ENCODE results near the gene MBNL3.
"Not testable (repeated sequence)": the region's sequence is repeated elsewhere in the genome, so short reads cannot be mapped to it uniquely, and the experiment has no call there.

The MBNL3 gene

DNA sequence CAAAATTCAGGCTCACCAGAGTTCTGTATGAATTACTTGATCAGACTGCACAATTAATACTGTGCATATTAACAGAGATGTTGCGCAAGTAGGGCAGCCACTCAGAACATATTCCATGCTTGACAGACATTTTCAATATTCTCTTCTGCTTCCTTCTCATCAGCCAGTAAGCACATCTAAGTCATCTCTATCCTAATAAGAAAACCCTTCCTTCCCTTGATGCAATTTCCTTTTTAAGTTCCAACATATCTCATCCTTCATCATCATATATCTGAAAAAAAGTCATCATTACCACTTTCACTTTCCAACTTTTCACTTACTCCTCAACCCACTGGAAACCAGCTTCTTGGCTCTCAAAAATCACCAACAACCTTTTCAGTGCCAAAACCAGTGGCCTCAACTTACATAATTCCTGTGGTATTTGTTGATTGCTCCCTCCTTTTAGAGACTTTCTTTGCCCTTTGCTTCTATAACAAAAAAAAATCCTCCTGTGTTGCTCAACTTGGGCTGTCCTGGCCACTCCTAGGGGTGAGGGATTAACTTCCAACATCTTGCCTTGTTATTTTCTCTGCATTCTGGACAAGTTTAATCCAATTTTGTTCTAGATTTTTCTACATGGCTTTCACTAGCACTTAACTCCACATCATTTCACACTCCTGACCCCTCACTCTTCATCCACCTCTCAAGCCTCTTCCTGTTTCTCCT lies 14.1 kb downstream of the MBNL3 start:
- DNase-seq = no peak

DNA sequence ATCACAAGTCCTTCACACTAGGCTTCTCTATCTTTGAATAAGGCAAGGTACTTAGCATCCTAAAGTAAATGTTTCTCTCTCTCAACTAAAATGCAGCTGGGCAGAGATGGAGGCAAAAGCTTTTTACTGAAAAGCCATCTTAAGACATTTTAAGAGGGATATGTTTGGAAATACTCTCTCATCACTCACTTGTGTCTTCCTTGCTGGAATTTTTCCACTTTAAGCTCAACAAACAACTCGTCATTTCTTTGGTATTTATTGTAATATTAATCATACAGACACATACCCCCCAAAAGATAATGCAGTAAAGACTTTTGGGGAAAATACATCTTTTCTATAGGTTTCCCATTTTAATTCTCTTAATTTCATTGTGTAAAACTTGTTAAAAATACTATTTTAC lies 16.4 kb downstream of the MBNL3 start:
- no peak for DNase-seq

DNA sequence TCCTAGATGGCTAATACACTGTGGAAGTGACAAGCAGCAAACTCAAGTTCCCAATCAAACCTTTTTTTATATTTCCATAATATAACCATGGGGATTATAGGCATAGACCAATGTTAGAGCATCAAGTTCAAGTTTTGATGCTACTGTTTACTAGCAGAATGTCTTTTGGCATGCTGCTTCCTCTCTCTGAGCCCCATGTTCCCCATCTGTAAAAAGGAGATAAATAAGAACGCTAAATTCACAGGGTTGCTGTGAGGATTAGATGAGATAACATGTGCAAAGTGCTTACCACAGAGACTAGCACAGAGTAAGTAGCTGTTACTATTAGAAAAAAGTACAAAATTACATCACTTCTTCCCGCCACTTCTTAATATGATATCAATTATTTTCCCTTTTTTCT lies 18.0 kb downstream of the MBNL3 start:
- no peak for DNase-seq

DNA sequence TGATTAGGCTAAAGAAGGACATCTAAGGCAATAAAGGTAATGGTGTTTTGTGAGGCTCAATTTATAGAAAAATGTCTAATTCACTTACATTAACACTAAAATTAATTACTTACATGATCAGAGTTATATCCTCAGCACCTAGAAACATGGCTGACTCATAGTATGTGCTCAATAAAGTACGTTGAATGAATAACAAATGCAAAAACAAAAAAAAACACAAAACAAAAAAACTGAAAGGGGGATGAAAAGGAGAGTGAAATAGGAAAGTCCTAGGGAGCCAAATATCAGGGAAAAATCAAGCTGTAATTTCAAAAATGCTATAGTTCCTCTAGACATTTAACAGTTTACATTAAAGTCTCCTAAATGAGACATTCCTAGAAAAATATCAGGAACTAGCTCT lies 18.7 kb downstream of the MBNL3 start:
- DNase-seq = no peak

DNA sequence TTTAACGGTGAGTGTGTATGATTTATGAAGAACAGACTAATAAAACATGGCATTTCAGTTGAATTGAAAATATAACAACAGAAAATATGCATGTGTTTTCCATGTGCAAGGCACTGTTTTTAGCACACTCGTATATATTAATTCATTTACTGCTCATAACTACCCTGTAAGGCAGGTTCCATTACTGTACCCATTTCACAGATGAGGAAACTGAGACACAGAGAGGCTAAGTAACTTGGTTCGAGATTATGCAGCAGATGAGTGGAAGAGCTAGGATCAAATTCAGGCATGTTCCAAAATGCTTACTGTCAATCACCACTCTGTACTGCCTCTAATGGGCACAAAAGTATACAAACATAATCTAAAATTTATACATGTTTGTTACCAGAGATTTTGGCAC lies 20.4 kb downstream of the MBNL3 start:
- DNase-seq = no peak

DNA sequence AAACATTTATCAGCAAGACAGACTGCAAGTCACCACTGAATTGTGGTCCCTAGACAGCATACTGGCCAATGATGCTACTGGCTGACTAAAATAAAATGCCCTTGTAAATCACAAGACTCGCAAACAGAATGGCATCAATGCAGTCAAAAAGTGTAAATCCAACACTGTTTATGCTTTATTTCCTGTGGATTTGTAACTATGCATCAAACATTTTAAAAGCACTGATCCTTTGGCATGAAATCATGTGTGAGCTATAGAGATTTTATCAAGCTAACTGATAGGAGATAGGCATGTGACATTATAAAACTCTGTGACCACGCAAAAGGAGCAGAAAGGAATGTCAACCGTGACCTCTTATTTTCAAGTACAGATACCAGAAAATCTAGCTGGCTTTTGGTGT lies 20.8 kb downstream of the MBNL3 start:
- no peak for DNase-seq

DNA sequence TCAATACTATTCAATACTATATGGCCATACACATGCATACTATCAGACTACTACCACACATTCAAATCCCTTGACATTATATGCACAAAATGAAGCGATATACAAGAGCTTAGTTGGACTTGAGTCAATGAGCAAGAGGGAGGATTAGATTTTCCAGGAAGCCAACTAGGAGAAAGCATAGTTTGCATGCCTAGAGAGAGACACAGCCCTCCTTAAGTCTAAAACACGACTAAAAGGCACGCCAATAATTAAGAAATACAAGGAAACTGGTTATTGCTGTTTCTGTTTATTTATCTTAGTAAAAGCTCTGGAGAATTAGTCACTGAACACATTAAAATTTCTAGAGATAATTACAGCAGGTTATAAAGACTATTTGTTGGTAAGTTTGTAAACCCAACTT lies 21.8 kb downstream of the MBNL3 start:
- DNase-seq = no peak

DNA sequence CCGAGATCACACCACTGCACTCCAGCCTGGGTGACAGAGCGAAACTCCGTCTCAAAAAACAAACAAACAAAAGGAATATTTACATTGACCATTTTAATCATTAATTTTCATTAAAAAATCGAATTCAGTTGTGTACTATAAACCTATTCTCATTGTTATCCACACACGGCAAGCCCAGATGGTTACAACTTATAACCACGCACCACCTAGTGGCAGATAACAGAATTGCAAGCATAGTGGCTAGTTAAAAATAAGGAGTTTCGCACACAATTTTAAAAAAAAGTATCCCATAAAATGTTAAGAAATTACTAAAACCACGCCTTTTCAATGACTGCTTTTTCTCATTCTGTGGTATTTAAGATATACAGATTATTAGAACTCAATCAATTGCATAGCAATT lies 25.4 kb downstream of the MBNL3 start:
- DNase-seq = no peak

DNA sequence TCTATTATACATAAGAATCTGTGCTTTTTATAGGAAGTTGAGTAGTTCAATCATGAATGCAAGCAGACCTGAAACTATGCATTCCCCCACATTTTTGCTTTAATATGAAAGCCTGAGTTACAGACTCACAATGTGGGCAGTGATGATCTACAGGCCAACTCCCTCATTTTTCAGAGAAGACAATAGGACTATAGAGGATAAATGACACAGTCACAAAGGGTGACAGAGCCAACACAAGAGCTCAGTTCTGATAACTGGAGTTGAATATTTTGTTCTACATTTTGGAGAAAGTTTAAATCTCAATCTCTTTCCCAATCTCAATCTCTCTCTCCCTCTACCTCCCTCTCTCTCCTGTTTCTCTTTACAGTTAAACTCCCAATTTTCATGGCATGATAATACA lies 27.0 kb downstream of the MBNL3 start:
- no peak for DNase-seq

DNA sequence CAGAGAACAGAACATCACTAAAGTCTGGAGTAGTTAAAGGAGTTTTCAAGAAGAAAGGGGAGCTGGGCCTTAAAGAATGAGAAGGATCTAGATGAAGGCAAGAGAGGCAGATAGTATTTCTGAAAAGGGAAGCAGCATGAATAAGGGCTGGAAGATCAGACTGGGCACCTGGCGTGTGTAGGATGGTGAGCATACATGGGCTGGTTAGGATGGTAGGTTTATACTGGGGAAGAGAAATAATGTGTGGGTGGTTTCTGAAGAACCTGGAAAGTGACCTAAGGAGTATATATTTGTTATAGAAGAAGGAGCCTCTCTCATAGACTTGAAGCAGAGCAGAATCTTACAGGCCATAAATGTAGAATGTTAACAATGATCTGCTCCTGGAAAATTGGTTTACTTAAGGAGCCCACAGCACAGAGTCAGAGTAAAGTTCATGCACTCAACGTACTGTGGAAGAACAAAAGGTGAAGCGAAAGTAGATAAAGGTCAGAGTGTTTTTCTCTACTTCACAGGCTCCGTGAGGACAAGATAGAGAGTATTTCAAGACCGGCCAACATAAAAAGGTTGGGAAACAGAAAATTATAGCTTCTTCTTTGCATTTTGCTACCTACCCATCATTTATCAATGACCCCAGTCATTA lies 35.8 kb downstream of the MBNL3 start:
- no peak for DNase-seq

DNA sequence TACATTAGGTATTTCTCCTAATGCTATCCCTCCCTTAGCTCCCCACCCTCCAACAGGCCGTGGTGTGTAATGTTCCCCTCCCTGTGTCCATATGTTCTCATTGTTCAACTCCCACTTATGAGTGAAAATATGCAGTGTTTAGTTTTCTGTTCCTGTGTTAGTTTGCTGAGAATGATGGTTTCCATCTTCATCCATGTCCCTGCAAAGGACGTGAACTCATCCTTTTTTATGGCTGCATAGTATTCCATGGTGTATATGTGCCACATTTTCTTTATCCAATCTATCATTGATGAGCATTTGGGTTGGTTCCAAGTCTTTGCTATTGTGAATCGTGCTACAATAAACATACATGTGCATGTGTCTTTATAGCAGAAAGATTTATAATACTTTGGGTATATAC lies 42.9 kb downstream of the MBNL3 start:
- DNase-seq = not testable (repeated sequence)

DNA sequence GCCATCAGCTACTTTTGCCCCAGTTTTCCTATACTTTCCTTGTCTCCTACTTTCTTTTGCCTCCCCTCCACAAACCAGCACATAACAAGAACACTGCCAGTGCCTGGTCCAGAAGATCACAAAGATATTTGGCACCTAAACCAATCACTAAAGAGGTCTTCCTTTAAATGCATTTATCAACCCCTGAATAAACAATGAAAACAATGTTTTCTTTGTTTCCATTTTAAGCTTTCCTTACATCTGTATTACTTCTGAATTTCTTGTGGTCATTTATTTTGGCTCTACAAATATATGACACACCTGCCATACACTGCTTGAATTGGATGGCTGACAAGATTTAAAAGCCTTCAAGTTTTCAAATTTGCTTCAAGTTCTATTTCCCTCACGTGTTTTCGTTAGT lies 43.9 kb downstream of the MBNL3 start:
- no peak for DNase-seq

DNA sequence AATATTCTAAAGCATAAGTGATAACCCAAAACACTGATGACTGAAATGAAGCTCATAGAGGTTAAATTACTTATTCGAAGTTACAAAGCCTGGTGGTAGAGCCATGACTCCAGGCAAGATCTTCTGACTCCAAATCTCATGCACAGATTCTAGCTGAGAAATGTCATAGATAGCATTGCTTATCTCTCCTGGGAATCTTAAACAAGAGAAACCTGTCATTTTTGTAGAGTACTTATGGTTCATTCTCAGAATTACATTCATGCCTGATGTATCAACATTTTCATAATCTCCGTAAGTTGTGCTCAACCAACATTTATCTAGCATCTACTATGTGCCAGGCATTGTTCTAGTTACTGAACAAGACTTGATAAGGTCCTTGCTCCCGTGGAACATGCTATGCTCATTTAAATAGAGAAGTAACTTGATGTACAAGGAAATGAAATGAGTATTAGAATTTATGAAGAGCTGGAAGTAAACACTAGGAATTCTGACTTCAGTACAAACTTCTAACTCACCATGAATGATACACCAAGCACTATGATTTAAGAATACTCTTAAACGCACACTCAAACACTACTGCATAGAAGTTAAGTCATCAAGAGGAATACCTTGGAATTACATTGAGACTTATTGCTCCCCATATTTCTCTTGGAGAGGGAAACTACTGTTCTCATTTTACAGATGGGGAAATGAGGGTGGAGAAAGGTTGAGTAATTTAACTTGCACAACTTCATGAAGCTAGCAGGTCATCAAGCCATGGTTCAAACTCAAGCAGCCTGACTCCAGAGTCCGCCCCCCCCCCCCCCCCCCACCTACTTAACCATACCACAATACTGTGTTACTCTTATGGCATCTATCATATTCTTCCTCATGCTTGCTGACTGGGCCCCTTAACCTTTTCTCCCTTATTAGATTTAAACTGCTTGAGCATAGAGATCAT lies 45.4 kb downstream of the MBNL3 start:
- no peak for DNase-seq

DNA sequence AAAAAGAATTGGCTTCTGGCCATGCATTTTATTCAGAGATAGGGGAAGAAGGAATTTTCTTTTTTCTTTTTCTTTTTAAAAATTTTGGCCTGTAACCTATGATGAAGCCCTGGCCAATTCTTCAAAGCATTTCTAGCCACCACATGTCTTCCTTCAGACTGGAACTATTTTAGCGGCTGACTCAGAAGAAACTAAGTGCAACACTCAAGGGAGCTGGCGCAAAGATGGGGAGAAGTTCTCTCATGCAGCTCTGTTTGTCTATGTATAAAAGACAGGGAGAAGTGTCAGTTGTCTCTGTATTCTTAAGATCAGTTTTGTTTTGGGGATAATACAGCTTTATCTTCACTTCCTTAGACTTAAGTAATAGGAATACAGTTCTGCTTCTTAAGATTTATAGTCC lies 46.1 kb downstream of the MBNL3 start:
- no peak for DNase-seq

DNA sequence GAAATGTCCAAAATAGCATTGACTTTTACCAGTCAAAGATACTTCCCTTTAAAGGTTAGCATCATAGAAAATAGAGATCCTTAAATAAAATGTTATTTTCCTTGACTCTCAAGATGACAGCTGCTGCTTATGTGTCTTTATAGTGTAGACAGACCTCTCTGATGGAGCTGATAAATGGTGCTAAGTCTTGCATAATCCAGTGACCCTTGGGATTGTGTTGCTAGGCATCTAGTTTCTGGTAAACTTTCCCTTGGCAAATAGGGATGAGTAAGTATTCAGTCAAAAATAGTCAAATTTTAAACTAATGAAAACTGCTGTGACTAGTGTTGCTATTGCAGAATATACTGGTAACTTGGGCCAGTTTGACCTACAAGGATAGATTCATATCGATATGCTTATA lies 53.6 kb downstream of the MBNL3 start:
- DNase-seq = no peak

DNA sequence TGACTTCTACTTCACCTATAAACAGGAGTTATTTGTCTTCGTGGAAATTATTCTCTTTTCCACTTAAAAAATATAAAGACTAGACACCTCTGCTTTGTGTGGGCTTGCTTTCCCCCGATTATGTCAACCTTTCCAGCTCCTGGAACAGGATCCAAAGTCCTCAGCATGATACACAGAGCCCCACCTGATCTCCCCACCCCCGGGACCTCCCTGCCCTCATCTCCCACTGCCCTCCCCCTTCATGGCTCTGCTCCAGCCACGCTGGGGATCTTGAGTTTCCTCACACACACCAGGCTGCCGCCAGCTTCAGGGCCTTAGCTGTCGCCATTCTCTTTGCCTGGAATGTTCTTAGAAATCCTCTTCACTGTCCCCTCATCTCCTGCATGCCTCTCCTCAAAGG lies 55.3 kb downstream of the MBNL3 start:
- no peak for DNase-seq

DNA sequence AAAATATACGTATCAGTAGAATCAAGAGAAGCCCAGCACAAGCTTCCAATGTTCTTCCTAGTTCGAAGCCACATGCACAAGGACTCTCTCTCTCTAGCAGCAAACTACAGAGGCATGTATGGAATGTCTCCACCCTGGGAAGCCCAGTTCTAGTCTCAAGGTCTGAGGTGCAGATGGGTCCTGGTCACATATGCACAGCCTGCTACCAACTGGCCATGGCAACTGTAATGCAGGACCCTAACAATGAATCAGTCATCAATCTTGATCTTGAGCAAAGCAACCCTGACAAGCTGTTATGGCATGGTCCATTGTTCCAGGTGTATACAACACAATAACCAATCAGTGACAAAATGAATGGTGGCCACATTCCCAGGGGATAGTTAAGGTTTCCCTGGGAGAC lies 55.8 kb downstream of the MBNL3 start:
- DNase-seq = no peak

DNA sequence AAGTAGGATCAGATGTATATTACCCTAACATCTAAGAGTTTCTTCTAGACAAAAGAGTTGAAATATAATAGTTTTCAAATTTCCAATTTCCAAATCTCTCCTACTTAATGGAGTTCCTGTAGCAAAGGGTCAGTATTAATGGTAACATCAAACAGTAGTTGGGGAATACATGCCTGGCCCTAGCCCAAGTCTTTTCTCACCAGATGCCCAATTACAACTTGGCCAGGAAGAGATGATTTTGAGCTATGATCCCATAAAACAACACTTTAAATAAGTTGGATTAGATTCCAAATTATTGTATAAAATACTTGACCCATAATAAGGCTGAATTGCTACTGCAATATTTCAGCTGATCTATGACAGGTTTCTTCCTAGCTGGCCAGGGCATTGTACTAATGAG lies 59.9 kb downstream of the MBNL3 start:
- no peak for DNase-seq

DNA sequence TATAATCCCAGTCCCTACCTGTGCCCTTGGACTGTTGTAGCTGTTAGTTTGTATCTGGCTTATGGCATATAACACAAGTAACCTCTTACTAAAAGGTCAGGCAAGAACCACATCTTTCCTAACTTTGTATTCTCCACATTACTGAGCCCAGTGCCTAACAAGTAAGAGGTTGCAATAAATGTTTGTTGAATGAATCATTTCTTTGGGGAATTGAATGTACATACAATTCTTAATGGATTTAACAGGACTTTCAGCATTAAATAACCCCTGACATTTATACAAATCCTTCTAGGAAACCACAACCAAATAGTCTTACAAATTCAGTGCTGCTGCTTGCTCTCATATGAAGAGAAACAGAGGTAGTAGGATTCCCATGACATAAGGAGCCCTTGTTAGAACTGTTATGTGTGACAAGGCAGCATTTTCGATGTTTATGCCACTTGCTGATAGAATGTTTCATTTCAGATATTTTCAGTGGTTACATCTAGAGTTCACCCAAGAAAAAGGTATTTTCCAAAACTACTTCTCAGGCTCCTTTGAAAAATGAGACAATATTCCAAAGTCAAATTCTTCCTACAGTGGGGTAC lies 62.0 kb downstream of the MBNL3 start:
- DNase-seq = no peak

DNA sequence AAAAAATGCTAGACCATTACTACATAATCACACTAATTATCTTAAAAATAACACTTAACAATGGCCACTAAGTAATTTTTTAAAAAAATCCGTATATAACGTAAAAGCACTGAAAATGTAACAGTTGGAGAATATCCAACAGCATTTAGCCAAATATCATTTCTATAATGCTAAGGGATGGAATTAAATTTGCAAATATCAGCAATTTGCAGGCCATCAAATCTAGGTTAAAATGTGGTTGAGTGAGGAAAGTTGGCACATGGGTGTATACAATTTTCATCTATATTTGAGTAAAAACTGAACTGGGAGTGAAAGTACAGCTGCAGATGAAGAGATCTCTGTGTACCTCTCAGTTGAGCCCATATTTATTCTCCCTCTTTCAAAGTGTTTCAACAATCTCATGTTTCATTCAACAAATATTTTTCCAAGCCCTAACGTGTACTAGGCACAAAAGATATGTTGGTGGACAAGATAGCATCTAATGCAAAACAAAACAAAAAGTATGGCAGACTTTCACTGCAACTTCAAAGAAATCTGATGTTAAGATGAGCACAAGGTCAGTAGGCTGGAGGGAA lies 63.0 kb downstream of the MBNL3 start:
- DNase-seq = no peak

DNA sequence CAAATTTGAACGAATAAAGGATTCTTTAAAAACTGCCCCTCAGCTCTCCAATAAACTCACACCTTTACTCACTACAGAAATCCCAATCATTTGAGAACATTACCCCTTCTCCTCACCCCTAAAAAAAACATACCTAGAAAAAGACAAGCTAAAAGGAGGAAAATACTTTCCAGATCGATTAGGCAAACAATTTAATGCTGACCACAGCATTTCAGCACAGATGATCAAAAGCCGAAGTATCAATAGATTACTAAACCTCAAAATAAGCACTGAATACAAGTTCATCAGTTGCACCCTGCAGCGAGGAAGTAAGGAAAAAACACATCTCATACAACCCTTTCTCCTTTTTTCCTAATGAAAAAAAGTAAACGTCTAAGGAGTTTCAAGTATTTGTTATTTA lies 65.5 kb downstream of the MBNL3 start:
- DNase-seq = no peak

DNA sequence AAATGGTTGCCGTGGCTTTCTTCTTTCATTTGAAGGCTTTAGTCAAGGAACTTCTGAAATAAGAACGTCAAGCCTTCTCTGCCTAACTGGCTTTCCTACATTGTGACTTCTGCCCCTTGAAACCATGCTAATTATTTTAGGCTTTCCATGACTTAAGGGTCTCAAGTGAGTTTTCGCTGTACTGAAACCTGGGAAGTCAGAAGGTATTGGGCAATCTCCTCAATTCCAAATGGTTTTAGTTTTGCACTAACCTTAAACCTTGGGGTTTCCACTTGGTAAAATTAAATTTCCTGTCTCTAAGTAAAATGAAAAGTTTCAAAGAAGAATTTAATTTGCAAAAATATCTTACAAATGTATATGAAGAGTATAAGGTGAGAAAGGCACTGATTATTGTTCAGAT lies 73.8 kb downstream of the MBNL3 start:
- no peak for DNase-seq

DNA sequence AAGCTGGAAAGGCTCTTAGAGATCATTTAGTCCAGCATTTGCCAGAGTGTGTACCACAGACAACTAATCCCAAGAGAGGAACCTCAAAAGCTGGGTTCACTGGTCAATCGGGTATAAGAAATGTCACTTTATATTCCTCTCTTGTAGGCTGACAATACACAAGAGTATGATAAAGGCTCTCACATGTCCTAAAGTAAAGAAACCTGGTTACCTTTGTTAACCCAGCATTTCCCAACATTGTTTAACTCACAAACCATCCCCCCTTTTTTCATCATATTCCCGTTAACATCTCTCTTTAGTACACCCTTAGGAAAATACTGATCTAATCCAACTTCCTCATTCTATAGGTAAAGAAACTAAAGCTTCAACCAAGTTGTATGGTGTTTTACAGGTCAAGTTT lies 74.4 kb downstream of the MBNL3 start:
- DNase-seq = no peak
